ENCODE results near the gene PIGN. TPM values are rescaled to one million over a fixed set of nuclear protein-coding genes. Genes with fewer than 3 reads are reported as not detected.

The PIGN gene
- total and polyA plus RNA-seq, 2 of the 8 experiments (the other 6 are each of a cell fraction or from before 2014, with no cell fraction given), result 20.9 to 26.3 TPM

DNA sequence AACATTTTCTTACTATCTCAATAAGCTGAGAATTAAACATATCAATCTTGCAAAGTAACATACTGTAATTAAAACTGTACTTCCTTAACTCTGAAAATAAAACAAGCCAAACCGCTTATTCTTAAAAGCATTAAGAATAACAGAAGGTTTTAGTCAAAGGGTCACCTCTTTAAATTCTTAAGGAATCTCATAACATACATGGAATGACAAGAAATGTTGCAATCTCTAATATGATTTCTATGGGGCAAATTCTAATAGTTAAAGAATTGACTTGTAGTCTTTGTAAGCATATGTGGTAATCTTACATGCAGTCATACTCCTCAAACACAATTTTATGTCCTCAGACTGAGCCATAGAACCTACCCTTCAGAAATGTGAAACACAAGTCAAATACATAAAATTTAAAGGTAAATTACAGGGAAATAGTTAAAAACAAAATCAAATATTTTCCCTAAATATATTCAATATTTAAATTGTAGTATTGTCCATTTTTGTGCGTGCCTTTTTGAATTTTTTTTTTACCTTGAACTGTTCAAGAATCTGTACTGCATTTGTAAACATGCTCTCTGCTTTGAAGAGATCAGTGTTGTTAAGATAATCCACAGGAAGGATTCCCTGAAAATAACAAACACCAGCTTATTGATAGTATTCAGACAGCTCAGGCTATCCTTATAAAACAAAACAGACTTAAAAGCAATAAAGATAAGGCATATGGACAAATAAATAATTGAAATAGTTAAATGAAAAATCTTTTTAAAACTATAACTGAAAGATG, 48.2 kb downstream of the PIGN start:
- no peak overlapping the region for H4K8ac ChIP-seq (ENCODE audit: extremely low read depth, insufficient read depth, low read length)
- no peak overlapping the region for H3K9ac ChIP-seq (replicated peaks in 1 of 4; ENCODE audit: extremely low read depth in 1 of 4, low read depth in 3 of 4, low read length in 3 of 4)
- ChIA-PET CTCF (ENCODE audit: partially characterized antibody) (interaction anchor here (1.0 to 1.2 kb wide), 2 partner anchors 25 to 526 kb away, joined by 3 read pairs; no protein-coding TSS in a partner anchor), POLR2A (ENCODE audit: partially characterized antibody) (no interaction called here)
- 93% methylated on average over 2 of the region's 2 CpGs; no CpG with 5 or more reads in 1 of the 2 experiments for WGBS, 2 experiments (ENCODE audit: extremely low coverage in 1 of 2, insufficient coverage in 1 of 2, insufficient read length in 1 of 2, insufficient replicate concordance in 2 of 2, low coverage in 1 of 2, low lambda C conversion rate in 2 of 2, missing lambda C conversion rate in 1 of 2)
- no peaks in the 10 kb centered on the region for H4K20me1 ChIP-seq (replicated peaks in 1 of 2; ENCODE audit: control insufficient read depth in 1 of 2, insufficient read depth in 2 of 2, low read length in 2 of 2)
- H4K5ac ChIP-seq (ENCODE audit: insufficient read length, low read depth, low read length), result no peak overlapping the region
- no peaks in the 10 kb centered on the region for H3K4me1 ChIP-seq (replicated peaks in 1 of 4; ENCODE audit: control insufficient read depth in 3 of 4, insufficient read depth in 4 of 4, low read length in 3 of 4)
- DNase-seq (ENCODE audit: low read depth in 1 of 2, low spot score in 2 of 2), result no peak
- H3K4me2 ChIP-seq (ENCODE audit: insufficient read depth in 1 of 2, low read depth in 2 of 2, low read length in 2 of 2), result no peak overlapping the region
- H3K18ac ChIP-seq (ENCODE audit: extremely low read depth, low read length), result no peak overlapping the region
- no peak overlapping the region for H2AFZ ChIP-seq (ENCODE audit: low read length)
- peaks cover 0 to 2% (median 0%) of the 10 kb centered on the region in 4 experiments; a peak in 1 of 8 replicates for H3K36me3 ChIP-seq (ENCODE audit: control insufficient read depth in 2 of 4, insufficient read depth in 4 of 4, low read length in 3 of 4)
- no peak overlapping the region for H2BK12ac ChIP-seq (ENCODE audit: low read depth, low read length)
- H2BK120ac ChIP-seq (replicated peaks; ENCODE audit: low read depth, low read length), result no peak overlapping the region
- H3K79me1 ChIP-seq (ENCODE audit: low read depth, low read length), result no peaks in the 10 kb centered on the region
- FAIRE-seq, result no peak
- no peak overlapping the region for H2BK20ac ChIP-seq (ENCODE audit: low read length)
- H3K79me2 ChIP-seq (ENCODE audit: control insufficient read depth in 1 of 2, insufficient read depth in 2 of 2, low read length in 2 of 2), result no peaks in the 10 kb centered on the region
- H3K14ac ChIP-seq (ENCODE audit: insufficient read length), result no peak overlapping the region
- no peak overlapping the region for H2BK15ac ChIP-seq (ENCODE audit: low read length)
- H4K91ac ChIP-seq (replicated peaks; ENCODE audit: insufficient read length, low read length), result no peak overlapping the region
- no peak overlapping the region for H2BK5ac ChIP-seq (ENCODE audit: low read depth, low read length)
- H3K27me3 ChIP-seq (replicated peaks in 1 of 4; ENCODE audit: control insufficient read depth in 3 of 4, extremely low read depth in 1 of 4, insufficient read depth in 3 of 4, low read length in 3 of 4), result peaks cover 0 to 1% (median 0%) of the 10 kb centered on the region in 4 experiments; a peak in 1 of 7 replicates
- no peaks in the 10 kb centered on the region for H3K9me3 ChIP-seq (ENCODE audit: insufficient read depth in 2 of 2, low read depth in 1 of 2, low read length in 1 of 2)
- no peak overlapping the region for H3K4ac ChIP-seq (replicated peaks; ENCODE audit: insufficient read length, low read depth, low read length)
- H3K27ac ChIP-seq (ENCODE audit: low read depth, low read length), result no peak overlapping the region
- no peak overlapping the region for H3K4me3 ChIP-seq (ENCODE audit: extremely low read depth in 1 of 4, insufficient read depth in 2 of 4, low read depth in 3 of 4, low read length in 4 of 4)
- no peak overlapping the region for H2AK5ac ChIP-seq (ENCODE audit: low read depth, low read length)
- no peak overlapping the region for H3K23ac ChIP-seq (ENCODE audit: insufficient read length)
- H3K56ac ChIP-seq (replicated peaks; ENCODE audit: insufficient read length, low read depth, low read length), result no peak overlapping the region
- H3K23me2 ChIP-seq (ENCODE audit: low read depth, low read length), result no peaks in the 10 kb centered on the region
- TF ChIP-seq SIRT6 (IDR thresholded peaks at IDR 0.05; ENCODE audit: low read length) (no peak), TEAD4 (IDR thresholded peaks at IDR 0.05; ENCODE audit: low read depth, low read length) (no peak), GABPA (IDR thresholded peaks at IDR 0.05; ENCODE audit: borderline replicate concordance, insufficient read depth, low read length) (no peak), KDM1A (IDR thresholded peaks at IDR 0.05; ENCODE audit: borderline replicate concordance, low read length) (no peak), HDAC6 (IDR thresholded peaks at IDR 0.05; ENCODE audit: low read depth, low read length) (no peak), BACH1 (IDR thresholded peaks at IDR 0.05; ENCODE audit: low read length) (no peak), CHD2 (IDR thresholded peaks at IDR 0.05; ENCODE audit: low read length) (no peak), KDM5A (IDR thresholded peaks at IDR 0.05; ENCODE audit: low read length) (no peak), CREB1 (IDR thresholded peaks at IDR 0.05) (no peak), JUN (IDR thresholded peaks at IDR 0.05; ENCODE audit: low read depth, low read length) (no peak)
- TF ChIP-seq, protein P1, sequence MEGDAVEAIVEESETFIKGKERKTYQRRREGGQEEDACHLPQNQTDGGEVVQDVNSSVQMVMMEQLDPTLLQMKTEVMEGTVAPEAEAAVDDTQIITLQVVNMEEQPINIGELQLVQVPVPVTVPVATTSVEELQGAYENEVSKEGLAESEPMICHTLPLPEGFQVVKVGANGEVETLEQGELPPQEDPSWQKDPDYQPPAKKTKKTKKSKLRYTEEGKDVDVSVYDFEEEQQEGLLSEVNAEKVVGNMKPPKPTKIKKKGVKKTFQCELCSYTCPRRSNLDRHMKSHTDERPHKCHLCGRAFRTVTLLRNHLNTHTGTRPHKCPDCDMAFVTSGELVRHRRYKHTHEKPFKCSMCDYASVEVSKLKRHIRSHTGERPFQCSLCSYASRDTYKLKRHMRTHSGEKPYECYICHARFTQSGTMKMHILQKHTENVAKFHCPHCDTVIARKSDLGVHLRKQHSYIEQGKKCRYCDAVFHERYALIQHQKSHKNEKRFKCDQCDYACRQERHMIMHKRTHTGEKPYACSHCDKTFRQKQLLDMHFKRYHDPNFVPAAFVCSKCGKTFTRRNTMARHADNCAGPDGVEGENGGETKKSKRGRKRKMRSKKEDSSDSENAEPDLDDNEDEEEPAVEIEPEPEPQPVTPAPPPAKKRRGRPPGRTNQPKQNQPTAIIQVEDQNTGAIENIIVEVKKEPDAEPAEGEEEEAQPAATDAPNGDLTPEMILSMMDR (IDR thresholded peaks at IDR 0.05; ENCODE audit: control extremely low read depth in 1 of 3, insufficient read depth in 1 of 3, low read depth in 1 of 3, low read length in 3 of 3), result no peak

Measured in H1 (cell line).